ENCODE results near the gene CALB2.

Gene CALB2

DNA sequence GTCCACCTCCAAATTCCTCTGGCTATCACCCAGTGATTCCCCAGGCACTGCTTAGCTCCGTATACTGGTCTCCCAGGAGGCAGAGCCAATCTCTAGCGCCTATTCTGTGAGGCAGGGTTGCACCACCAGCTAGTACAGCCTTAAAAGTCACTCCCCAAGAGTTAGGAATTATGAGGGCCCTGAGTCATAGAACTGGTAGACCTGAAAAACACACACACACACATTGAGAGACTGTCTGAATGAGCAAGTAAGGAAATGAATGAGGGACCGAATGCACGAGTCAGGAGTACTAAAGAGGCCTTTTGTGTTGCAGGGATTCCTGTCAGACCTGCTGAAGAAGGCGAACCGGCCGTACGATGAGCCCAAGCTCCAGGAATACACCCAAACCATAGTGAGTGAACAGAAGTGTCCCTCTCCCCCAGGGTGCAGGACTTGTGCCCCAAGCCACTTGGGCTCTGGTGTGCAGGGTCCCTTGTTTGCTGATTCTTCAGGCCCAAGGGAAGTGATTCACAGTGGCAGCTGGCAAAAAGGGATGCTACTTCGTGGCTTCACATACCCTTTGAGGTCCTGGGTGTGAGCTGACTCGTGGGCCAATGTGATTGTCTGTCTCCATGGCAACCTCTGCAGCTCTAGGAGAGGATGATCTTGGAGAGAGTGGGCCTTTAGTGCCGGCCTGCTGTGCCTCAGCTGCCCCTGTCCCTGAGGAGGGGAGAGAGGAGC, 24.7 kb downstream of the CALB2 start:
- Histone ChIP-seq H3K4me2 (ENCODE audit: low read depth, low read length, poor library complexity, severe bottlenecking) (no peak overlapping the region), H3F3A (ENCODE audit: insufficient read depth) (no peaks in the 10 kb centered on the region), H2AFZ (ENCODE audit: low read depth, low read length, severe bottlenecking) (no peak overlapping the region), H3K9me2 (replicated peaks; ENCODE audit: insufficient read depth, low read length) (no peaks in the 10 kb centered on the region), H3K9me3 (ENCODE audit: insufficient read depth, low read length) (no peaks in the 10 kb centered on the region), H4K20me1 (ENCODE audit: low read depth, low read length) (no peaks in the 10 kb centered on the region), H3K9ac (ENCODE audit: low read length) (no peak overlapping the region), H3K79me2 (ENCODE audit: insufficient read depth, low read length) (no peaks in the 10 kb centered on the region), H3K27me3 (ENCODE audit: low read length) (no peaks in the 10 kb centered on the region), H3K27ac (ENCODE audit: low read depth, low read length) (no peak overlapping the region), H3K36me3 (ENCODE audit: low read length) (no peaks in the 10 kb centered on the region), H3K4me3 (ENCODE audit: insufficient read depth, low read length, poor library complexity, severe bottlenecking) (no peak overlapping the region)
- TF ChIP-seq, protein P1, sequence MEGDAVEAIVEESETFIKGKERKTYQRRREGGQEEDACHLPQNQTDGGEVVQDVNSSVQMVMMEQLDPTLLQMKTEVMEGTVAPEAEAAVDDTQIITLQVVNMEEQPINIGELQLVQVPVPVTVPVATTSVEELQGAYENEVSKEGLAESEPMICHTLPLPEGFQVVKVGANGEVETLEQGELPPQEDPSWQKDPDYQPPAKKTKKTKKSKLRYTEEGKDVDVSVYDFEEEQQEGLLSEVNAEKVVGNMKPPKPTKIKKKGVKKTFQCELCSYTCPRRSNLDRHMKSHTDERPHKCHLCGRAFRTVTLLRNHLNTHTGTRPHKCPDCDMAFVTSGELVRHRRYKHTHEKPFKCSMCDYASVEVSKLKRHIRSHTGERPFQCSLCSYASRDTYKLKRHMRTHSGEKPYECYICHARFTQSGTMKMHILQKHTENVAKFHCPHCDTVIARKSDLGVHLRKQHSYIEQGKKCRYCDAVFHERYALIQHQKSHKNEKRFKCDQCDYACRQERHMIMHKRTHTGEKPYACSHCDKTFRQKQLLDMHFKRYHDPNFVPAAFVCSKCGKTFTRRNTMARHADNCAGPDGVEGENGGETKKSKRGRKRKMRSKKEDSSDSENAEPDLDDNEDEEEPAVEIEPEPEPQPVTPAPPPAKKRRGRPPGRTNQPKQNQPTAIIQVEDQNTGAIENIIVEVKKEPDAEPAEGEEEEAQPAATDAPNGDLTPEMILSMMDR (IDR thresholded peaks at IDR 0.05; ENCODE audit: insufficient read depth, low read length, poor library complexity, severe bottlenecking), result no peak
- TF ChIP-seq EZH2phosphoT487 (conservative IDR thresholded peaks at IDR 0.05; ENCODE audit: low read length), result no peak

DNA sequence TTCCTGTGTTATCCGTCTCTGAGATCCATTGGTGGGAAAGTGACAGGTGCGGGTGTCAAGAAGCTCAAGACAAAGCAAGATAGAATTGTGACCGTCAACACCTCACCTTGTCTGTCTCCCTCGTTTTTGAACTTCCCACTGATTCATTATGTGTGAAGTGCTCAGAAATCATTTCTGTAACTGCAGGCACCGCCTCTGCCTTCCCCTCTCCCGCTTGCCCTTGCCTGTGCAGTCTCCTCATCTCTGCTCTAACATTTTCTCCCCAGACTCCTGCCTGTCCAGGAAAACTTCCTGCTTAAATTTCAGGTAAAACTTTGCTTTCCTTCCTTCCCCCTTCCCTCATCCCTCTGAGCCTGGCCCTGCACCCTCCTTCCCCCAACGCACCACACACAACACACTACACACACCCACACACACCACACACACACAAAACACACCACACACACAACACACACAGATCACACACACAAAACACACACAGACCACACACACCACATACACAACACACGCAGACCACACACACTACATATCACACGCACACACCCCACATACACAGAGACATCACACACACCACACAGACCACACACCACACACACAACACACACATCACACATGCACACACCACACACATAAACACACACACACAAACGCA, 25.7 kb downstream of the CALB2 start:
- Histone ChIP-seq H4K20me1 (ENCODE audit: low read depth, low read length) (no peaks in the 10 kb centered on the region), H3K9me2 (replicated peaks; ENCODE audit: insufficient read depth, low read length) (no peaks in the 10 kb centered on the region), H3K36me3 (ENCODE audit: low read length) (no peaks in the 10 kb centered on the region), H3K9ac (ENCODE audit: low read length) (no peak overlapping the region), H3K79me2 (ENCODE audit: insufficient read depth, low read length) (no peaks in the 10 kb centered on the region), H3F3A (ENCODE audit: insufficient read depth) (no peaks in the 10 kb centered on the region), H2AFZ (ENCODE audit: low read depth, low read length, severe bottlenecking) (no peak overlapping the region), H3K4me3 (ENCODE audit: insufficient read depth, low read length, poor library complexity, severe bottlenecking) (no peak overlapping the region), H3K4me2 (ENCODE audit: low read depth, low read length, poor library complexity, severe bottlenecking) (no peak overlapping the region), H3K27me3 (ENCODE audit: low read length) (no peaks in the 10 kb centered on the region), H3K27ac (ENCODE audit: low read depth, low read length) (no peak overlapping the region), H3K9me3 (ENCODE audit: insufficient read depth, low read length) (no peaks in the 10 kb centered on the region)
- no peak for TF ChIP-seq EZH2phosphoT487 (conservative IDR thresholded peaks at IDR 0.05; ENCODE audit: low read length)
- TF ChIP-seq, protein P1 (IDR thresholded peaks at IDR 0.05; ENCODE audit: insufficient read depth, low read length, poor library complexity, severe bottlenecking), result no peak

DNA sequence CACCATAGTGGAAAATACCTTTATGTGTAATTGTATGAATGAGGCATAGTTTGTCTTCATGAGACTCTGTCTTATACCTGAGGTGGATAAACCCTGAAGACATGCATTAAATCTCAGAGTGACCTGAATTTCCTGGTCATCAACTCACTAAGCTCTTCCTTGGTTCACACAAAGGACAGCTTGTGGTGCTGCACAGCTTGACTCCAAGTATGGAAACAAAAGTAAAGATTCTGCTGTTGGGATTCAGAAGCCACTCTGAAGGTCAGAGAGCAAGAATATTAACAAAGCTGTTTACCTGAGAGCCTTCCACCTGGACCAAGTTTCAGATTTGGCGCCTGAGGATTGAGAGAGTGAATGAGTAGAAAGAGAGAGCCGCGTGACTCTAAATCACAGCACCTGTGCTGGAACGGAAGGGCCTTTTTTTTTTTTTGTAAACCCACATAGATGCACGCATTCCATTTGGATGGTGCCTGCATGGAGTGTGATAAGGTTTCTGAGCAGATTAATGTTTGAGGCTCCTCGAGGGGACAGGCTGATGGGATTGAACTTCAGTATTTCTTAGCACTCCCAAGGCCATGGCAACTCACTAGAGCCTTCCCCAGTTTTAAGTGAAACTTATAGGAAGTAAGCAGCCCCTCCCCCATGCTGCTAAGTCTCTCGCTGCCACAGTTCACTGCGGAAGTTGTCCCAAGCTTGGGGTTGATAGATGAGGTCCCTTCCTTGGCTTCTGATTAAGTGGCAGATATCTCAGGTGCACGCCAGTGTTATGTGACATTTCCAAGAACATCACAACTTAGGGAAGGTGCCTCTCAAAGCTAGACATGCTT, 28.7 kb downstream of the CALB2 start:
- Histone ChIP-seq H4K20me1 (ENCODE audit: low read depth, low read length) (no peaks in the 10 kb centered on the region), H3K27ac (ENCODE audit: low read depth, low read length) (no peak overlapping the region), H3K9me3 (ENCODE audit: insufficient read depth, low read length) (no peaks in the 10 kb centered on the region), H3K4me3 (ENCODE audit: insufficient read depth, low read length, poor library complexity, severe bottlenecking) (no peak overlapping the region), H3K9ac (ENCODE audit: low read length) (no peak overlapping the region), H3K79me2 (ENCODE audit: insufficient read depth, low read length) (no peaks in the 10 kb centered on the region), H3K36me3 (ENCODE audit: low read length) (no peaks in the 10 kb centered on the region), H3K4me2 (ENCODE audit: low read depth, low read length, poor library complexity, severe bottlenecking) (no peak overlapping the region), H3F3A (ENCODE audit: insufficient read depth) (no peaks in the 10 kb centered on the region), H3K27me3 (ENCODE audit: low read length) (no peaks in the 10 kb centered on the region), H2AFZ (ENCODE audit: low read depth, low read length, severe bottlenecking) (no peak overlapping the region), H3K9me2 (replicated peaks; ENCODE audit: insufficient read depth, low read length) (no peaks in the 10 kb centered on the region)
- no peak for TF ChIP-seq EZH2phosphoT487 (conservative IDR thresholded peaks at IDR 0.05; ENCODE audit: low read length)
- TF ChIP-seq, protein P1 (IDR thresholded peaks at IDR 0.05; ENCODE audit: insufficient read depth, low read length, poor library complexity, severe bottlenecking), result no peak

Data from SU-DHL-6 (cell line).